Fibroblast of lung (primary cell): ENCODE measurements around the gene GAPVD1.
A peak's percentile ranks its signal among the peaks of the same experiment; 100 is the strongest.

Source experiments
- CTCF ChIP-seq, 2 donors: IDR thresholded peaks in 1 of 2; conservative IDR thresholded peaks in 1 of 2; 1 replicate in 1 of 2; 2 replicates in 1 of 2; pipeline ENCODE4 v1.5.1; 2011 to 2012; ENCODE audit warnings: low read length in 2 of 2, control low read depth in 1 of 2, inconsistent platforms in 1 of 2, low read depth in 1 of 2, mild to moderate bottlenecking in 1 of 2
- EZH2 ChIP-seq: IDR thresholded peaks from 2 replicates; pipeline ENCODE4 v1.5.1; 2012; ENCODE audit warnings: low read length, control low read depth, mild to moderate bottlenecking; ENCODE audit errors: missing control alignments

GRCh38 chr9:125241000-125241862 is 20.4 kb upstream of the GAPVD1 start, which contains the start of gene HSPA5:
- TF ChIP-seq EZH2 = no peak
- peak in 1 of 2 donors; percentile 6 for TF ChIP-seq CTCF (conservative IDR thresholded peaks at IDR 0.05 in 1 of 2, IDR thresholded peaks at IDR 0.05 in 1 of 2; ENCODE audit: low read depth in 1 of 2, low read length in 2 of 2)
